Fibroblast of skin of right quadriceps (primary cell): ENCODE data around the gene TMEM72.

ENCODE experiments used
- DNase-seq: peaks from one replicate; pipeline ENCODE4 v3.0.0-alpha.2; 2013

The TMEM72 gene

DNA sequence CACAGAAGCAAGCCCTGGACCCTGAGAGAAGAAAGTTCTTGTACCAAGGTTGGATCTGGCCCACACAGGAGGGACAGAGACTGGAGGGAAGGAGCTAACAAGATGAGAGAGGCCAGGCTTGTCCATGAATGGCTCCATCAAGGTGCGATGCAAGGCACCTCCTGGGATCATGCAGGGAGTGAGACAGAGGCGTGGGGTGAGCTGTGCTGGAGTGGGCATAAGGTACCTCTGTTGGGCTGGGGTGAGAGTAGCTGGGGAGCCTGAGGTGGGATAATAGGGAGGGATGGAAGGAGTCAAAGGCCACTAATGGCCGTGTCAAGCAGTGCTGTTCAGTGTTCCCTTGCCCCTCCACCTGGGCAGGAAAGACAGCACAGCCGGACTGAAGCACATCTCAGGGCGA, 9.9 kb downstream of the TMEM72 start:
- no peak for DNase-seq

DNA sequence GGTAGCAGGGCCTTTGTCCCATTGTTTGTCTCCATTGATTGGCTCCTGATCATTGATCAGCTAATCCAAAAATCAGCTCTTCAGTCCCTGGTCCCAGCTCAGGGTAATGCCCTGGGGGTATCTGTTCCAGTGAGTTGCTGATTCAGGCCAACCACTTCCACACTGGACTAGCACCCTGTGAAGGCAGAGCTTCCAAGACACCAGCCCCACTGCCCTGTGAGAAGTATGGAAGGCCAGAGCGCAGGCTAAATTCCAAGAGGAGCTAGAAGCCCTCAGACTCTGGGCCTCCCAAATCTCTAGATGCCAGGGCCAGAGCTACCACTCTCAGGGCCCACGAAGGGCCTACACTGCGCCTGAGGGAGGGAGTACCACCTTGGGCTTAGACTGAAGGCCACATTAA, 10.4 kb downstream of the TMEM72 start:
- no peak for DNase-seq

DNA sequence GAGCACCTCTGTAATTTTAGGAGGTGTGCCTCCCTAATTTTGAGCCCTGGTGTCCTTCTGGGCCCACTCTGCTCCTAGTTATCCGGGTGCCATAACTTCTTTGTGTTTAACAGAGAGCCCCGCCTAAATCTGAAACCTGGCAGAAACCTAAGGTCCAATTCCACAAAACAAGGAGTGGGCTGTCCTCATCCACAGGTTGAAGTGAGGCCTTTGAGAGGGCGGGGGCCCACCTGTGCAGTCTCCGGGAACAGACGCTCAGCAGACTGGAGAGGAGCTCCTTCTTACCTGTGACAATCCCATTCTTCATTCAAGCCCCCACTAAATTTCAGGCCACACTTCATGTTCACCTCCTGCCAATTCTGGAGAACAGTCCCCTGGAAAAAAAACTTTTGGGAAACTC, 10.9 kb downstream of the TMEM72 start:
- no peak for DNase-seq

DNA sequence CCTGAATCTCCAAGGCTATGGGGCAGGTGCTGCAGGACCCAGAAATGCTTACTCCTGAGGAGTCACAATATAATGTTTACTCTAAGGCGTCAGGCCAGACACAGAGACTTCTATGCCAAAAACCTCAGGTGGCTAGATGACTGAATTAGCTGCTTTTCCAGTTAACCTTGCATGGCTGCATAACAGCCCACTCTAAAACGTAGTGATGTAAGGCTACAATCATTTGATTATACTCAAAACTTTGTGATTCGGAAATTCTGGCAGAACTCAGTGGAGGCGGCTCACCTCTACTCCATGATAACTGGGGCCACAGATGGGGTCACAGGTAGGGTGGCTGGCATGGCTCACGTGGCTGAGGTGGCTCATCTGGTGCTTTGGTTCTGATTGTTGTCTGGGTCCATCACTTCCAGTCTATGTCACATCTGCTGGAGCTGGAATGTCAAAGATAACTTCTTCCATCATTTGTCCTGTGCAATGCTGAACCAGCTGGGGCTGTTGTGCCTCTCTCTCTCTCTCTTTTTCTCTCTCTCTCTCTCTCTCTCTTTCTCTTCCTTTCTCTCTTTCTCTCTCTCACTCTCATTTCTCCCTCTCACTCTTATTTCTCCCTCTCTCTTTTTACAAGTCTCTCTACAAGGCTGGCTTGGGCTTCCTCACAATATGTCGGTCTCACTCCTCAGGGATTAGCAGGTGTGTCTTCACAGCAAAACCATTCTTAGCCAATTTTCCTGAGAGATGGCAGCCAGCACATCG, 11.8 kb downstream of the TMEM72 start:
- no peak for DNase-seq

DNA sequence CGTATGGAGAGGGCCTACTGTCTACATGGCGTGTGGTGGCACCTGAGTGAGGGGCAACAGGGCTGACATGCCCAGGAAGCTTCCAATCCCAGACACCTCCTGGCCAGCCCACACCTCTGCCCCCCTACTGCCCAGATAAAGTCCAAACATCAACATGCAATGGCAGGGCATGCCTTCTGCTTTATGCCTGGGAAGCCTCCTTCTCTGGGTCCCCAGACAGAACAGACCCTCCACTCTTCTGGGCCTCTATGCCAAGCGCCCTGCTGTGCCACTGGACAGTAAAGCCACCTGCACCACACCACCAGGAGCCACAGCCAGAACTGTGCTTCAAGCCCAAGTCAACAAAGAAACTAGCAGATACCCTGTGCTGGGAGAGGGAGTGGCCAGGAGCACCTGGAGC, 12.5 kb downstream of the TMEM72 start:
- DNase-seq, result no peak

DNA sequence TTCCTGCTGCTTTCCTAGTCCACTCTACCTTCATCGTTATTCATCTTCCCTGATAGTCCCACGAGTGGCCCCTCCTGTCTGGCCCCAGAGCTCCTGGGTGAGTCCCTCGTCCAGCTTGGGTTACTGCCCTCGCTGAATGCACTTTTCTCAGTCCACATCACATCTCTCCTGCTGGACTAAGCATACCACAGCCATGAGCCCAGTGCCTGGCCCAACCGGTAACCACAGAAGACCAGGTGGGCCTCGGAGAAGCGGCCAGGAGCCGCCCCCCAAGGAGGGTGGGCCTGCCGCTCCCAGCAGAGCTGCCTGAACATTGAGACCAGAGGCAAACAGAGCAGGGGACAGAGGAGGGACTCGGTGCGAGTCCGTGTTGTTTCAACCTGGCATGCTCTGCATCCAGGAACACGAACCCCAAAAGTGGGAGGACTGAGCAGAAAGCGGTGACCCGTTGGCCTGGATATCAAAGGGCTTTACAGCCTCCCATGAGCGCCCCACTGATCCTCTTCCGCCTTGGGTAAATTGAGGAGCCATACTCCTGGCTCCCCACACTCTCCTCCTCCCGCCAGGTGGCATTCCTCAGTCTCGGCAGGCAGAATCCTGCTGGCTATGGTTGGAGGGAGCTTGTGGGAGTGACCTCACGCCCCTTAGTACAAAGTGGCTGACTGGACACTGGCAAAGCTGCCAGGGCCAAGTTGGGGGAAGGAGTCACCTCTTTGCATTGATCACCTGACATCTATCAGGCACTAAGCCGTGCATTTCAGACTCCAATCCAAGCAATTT, 13.3 kb downstream of the TMEM72 start:
- DNase-seq, result no peak

DNA sequence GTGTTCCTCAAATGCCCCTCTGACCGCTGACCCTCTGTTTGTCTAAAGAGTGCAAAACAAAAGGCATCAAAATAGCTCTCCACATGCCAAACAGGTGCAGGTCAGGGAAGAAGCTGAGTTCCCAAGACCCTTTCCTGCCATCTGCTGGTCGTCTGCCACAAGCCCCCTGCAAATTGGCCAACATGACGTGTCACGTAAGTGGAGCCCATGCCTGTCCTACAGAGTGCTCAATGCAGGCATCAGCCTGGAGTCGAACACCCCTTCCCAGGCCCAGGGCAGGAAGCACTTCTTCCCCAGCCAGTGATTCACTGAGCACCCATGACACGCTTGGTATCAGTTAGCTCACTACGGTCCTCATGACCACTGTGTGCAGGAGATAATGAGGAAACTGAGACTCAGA, 14.1 kb downstream of the TMEM72 start:
- DNase-seq, result peak; percentile 24

DNA sequence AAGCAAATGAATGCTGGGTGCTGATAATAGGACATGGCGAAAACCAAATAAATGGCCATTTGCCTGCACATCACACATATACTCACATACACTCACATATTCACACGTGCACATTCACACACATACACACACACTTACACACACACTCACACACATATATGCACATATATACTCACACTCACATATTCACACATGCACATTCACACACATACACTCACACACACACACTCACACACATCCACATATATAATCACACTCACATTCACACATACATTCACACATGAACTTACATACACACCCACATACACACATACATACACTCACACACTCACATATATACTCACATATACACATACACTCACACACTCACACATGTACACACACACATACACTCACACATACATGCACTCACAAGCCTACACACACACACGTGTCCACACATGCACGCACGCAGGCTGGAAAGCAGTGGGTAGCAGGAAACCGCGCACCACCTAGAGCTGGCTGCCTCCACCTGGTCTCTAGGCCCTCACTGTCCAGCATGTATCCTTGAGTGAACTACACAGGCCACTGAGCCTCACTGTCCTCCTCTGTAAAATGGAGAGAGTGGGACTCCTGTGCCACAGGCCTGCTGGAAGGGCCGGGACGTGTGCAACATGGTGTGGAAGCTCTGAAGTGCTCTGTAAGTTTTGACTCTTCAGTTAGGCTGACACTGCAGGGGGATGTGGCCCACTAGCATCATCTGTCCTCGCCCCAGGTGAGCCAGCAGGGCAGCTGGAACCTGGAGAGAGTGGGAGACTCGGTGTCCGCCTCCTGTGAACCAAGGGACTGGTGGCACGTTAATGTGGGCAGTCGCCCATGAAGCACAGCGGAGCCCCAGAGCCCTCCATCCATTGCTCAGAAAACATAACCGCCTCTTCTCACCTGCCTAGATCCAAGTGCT, 14.9 kb downstream of the TMEM72 start:
- DNase-seq, result no peak

DNA sequence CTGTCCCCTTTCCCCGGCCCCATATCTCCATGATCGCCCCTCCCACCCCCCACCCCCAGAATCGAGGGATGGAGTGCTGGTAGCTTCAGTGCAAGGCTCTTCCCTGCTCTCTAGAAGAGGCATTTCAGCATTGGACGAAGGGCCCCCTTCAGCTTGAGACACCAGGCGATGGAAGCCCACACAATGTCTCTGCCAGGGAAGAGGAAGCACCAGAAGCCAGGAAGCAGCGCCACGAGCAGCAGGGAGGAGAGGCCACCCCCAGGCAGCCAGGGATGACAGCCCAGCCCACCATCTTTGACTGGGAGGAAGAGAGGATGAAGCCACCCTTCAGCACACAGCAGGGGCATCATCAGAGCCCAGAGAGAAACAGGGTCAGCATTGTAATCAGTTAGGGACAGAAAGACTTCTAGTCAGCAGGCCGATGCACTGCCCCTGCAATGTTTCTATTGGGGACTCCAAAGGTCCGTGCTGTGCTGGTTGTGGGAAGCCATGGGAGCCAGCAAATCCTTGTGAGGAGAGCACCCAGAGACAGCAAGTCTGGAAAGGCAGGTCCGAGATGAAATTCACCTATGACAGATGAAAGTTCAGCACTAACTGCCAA, 15.7 kb downstream of the TMEM72 start:
- DNase-seq, result no peak

DNA sequence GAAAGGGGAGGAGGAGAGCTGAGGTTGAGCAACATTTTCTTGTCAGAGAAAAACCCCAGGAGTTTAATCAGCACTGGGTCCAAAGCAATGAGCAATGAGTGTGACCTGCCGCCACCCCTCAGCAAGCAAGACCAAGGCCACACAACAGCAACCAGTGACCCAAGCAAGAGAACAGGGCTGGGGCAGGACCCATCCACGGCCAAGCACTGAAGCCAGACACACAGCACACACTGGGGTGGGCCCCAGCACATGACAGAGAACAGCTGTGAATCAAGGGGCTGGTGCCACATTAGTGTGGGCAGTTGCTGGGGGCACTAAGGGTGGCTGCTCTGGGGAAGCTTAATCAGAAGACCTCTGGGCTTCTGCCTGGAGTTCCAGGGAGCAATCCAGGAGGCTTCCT, 16.2 kb downstream of the TMEM72 start:
- no peak for DNase-seq

DNA sequence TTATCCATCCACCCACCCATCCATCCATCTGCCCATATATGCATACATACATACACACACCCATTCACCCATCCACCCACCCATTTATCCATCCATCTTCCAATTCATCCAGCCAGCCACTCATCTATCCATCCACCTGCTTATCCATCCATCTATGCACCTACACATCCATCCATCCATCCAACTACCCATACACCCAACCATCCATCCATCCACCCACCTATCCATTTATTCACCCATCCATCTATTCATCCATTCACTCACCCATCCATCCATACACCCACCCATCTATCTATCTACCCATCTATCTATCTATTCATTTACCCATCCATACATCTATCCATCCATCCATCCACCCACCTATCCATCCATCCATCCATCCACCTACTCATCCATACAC, 17.3 kb downstream of the TMEM72 start:
- no peak for DNase-seq

DNA sequence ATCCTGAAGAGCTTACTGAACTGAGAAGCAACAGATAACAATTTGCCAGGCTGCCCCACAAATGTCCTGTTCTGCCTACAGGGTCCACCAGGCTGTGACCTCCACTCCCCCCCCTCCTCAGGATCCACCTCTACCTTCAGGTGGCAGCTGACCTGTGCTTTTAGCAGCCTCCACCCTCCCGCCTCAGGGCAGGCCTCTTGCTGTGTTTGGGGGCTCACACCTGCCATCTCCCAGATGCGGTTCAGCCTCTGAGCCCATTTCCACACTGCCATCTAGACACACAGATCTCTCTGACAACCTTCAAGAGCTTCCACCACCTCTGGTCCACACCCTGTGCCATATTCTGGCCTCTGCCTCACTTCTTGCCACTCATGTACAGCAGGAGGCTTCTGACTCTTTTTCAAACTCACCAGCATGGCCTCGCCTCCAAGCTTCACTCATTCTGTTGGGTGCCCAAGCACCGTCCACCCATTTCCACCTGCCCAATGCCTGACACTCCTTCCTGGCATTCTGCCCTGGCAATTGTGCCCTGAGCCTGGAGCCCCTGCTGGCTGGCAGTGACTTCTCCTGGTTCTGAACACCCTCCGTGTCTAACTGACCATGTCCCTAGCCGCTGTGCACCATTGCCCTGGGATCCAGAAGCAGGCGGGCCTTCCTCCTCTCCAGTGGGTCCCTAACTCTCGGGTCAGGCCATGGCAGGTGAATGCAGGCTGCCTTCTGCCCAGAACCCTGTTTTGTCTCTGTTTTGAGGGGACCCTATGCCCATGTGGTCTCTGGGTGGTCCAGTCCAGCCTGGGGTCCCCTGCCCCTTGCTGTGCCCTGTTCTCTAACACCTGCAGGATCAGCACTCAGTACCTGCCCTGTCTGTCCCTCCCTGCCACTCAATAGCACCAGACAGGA, 18.5 kb downstream of the TMEM72 start:
- DNase-seq, result no peak

DNA sequence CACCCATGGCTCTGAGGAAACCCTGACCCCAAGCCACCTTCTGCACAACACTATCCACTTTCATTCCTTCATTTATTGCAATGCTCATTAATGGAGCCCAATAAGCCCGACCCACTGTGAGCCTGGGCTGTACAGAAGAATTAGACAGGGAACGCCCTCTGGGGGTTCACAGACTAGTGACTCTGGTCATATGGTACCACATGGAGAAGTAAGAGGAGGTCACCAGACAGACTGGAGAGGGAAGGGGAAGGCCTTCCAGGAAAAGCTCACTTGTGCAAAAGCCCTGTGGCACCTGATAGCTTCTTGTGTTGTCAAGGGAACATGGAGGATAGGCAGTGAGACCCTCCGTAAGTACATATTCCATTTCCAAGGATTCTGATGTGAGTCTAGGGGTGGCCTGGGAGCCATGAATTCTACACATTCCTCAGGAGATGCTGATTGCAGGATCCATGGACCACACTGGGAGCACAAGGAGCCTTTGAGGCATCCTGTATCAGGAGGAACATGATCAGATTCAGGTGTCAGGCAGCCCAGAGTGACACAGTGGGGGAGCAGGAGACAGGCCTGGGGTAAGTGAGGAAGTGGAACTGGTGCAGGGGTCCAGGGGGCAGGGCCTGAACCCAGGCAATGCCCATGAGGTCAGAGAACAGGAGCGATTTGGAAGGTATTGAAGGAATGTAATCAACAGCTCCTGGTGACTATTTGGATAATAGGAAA, 19.9 kb downstream of the TMEM72 start:
- DNase-seq, result no peak

DNA sequence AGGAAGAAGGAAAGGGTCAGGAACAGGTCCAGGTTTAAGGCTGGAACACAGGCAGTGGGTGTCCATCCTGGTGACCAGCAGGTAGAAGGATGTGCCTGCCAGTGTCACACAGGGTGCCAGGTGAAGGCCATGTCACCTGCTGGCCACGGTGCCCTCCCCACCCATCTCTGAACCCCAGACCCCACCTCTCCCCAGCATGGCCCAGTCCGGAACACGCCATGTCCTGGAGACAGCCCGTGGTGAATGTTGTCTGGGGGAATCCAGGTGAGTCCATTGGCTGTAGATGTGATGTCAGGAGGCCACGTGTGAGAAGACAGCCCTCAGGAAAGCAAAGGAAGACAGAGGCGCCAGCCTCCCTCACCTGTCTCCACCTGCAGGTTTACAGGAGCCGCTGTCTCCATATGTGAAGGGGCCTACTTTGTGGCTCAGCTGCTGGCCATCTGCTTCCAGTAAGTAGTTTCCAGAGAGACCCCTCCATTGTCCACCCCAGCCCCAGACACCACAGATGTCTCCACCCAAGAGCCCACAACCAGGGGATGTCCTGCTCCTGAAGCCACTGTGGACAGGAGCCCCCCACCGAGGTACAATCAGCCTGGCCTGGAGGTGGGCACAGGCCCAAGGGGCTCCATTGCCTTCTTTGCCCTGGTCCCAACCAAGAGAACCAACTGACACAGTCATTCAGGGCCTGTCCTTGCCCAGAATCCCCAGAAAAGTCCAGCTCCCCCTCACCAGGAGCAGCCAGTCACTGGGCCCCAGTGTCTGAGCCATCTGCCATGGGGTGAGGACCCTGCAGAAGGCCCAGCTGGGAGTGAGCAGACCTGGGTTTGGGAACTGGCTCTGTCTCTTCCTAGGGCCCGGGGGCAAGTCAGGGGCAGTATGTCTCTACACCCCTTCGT, 20.7 kb downstream of the TMEM72 start:
- DNase-seq, result no peak

DNA sequence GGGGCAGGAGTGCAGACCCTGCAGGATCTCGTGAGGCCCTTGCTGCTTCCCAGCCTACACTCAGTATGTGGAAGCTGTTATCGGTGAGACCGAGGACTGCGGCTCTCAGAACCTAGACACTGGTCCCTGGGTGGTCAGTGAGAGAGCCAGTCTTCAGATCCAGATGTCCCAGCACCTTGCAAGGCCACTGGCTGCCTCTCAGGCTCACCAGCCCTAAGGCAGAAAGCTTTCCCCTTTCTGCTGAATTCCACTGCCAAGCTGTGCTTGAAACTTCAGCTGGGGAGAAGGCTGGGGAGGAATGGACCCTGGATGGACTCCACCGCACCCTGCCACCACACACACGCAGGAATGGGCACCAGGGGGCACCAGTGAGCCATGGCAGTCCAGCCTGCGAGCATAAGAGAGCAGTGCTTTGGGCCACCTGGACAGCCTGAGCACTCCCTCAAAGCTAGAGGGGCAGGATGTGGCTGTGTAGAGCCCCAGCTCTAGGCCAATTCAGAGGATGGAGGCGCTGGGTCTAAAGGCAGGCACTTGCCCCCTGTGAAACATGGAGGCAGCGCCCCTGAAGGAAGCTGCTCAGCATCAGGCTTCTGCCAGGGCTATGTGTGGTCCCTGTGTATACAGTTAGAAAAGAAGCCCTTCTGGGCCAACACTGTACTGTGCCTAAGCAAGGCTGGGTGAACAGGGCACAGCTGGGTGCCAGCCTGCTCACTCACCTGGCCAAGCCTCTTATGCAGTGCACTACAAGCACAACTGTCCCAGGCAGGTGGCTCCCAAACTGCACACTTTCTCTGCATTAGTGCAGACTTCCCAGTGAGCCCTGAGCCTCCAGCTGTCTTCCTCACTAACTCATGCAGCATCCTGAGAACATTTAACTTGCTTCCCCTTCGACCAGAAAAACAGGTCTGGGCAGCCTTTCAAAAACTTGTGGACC, 21.6 kb downstream of the TMEM72 start:
- DNase-seq, result peak; percentile 66

DNA sequence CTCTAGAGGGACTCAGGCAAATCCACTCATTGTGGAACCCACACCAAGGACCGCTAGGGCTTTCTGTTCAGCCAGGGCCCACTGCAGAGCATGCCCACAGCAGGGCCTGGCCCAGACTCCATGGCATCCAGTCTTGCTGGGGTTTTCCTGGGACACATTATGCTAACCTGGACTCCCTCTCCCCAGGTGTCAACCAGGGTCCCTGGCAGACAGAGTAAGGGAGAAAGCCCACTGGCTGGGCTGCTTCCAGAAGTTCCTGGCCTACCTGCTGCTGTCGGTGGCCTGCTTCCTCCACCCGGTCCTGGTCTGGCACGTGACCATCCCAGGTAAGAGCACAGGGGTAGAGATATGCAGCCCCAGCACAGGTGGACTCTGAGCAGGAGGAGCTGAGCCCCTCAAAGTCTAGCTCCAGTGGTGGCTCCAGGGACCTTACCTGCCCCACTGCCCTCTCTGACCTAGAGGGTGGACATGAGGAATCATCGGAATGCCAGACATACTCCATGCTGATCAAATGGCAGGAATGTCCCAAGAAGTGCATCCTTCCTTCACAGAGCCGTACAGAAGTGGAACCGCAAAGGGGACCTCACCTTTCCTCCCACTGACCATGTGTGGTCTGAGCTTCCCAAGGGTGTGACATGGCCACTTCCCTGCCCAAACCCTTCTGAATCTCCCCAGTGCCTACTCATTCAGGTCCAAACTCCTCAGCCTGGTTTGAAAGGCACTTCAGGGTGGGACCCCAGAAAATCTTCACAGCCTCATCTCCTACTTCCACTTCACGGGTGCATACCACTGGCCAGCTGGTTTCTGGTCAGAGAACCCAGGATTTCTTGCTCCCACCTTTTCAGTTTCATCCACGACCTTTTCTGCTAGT, 22.5 kb downstream of the TMEM72 start:
- no peak for DNase-seq

DNA sequence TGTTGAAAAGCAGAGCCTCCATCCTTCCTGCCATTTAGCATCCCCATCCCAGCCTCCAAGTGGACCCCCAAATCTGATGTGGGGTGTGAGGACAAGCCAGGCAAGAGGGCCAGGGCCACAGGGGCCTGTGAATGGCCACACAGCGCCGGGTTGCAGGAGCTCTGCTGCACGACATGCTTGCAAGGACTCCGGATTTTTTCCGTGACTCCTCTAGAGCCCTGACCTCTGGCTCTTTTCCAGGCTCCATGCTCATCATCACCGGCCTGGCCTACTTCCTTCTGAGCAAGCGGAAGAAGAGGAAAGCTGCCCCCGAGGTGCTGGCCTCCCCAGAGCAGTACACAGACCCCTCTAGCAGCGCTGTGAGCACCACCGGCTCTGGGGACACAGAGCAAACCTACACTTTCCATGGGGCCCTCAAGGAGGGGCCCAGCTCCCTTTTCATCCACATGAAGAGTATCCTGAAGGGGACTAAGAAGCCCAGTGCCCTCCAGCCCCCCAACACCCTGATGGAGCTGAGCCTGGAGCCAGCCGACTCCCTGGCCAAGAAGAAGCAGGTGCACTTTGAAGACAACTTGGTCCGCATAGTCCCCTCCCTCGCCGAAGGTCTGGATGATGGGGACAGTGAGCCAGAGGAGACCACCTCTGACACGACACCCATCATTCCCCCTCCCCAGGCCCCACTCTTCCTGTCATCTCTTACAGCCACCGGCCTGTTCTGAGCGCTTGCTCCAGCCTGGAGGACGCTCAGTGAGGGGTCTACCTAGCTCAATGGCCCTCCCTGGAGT, 23.5 kb downstream of the TMEM72 start:
- no peak for DNase-seq
